GM18508 (cell line): Measurements from ENCODE around the gene TMEM272.
"Not testable (repeated sequence)": the region's sequence is repeated elsewhere in the genome, so short reads cannot be mapped to it uniquely, and the experiment has no call there.

Experiments used
- ATAC-seq: cut with Tn5 transposase; IDR thresholded peaks from one replicate; pipeline ENCODE4 v1.9.1; 2021; ENCODE audit warnings: moderate number of reproducible peaks; ENCODE audit not compliant: insufficient read depth, unreplicated experiment

TMEM272 gene

GRCh38 chr13:51826606-51827005 lies 18.4 kb downstream of the TMEM272 start:
- no peak for ATAC-seq

- no peak for ATAC-seq
Observed at GRCh38 chr13:51825681-51826254, 19.2 kb downstream of the TMEM272 start.

DNA sequence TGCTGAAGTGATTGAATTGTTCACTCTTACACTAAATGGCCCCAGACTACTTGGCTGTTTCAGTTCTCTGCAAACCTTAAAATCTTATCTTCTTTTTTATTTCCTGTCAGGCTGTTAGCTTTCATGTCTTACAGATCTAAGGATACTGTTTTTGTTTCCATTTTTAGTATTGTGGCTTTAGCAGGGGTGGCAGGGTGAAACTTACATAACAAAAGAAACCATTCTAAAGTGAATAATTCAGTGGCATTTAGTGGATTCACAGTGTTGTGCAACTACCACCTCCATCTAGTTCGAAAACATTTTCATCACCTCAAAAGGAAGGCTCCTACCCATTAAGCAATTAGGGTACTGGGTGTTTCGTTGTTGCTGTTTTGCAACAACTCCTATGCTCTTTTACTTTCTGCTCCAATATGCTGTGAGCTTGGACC lies 19.8 kb downstream of the TMEM272 start:
- no peak for ATAC-seq

DNA sequence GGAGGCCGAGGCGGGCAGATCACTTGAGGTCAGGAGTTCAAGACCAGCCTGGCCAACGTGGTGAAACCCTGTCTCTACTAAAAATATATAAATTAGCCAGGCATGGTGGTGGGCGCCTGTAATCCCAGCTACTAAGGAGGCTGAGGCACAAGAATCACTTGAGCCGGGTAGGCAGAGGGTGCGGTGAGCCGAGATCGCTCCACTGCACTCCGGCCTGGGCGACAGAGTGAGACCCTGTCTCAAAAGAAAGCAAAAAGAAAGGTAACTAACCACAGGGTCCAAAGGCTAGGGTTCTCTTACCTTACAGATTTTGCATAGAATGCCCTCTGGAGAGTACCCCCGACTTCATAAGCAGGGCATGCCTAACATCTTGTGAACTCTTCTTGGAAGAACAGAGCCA lies 20.3 kb downstream of the TMEM272 start:
- ATAC-seq, result not testable (repeated sequence)

- no peak for ATAC-seq
Observed at GRCh38 chr13:51823863-51824262, 21.1 kb downstream of the TMEM272 start.

- ATAC-seq, result no peak
Observed at GRCh38 chr13:51823359-51823758, 21.6 kb downstream of the TMEM272 start.

DNA sequence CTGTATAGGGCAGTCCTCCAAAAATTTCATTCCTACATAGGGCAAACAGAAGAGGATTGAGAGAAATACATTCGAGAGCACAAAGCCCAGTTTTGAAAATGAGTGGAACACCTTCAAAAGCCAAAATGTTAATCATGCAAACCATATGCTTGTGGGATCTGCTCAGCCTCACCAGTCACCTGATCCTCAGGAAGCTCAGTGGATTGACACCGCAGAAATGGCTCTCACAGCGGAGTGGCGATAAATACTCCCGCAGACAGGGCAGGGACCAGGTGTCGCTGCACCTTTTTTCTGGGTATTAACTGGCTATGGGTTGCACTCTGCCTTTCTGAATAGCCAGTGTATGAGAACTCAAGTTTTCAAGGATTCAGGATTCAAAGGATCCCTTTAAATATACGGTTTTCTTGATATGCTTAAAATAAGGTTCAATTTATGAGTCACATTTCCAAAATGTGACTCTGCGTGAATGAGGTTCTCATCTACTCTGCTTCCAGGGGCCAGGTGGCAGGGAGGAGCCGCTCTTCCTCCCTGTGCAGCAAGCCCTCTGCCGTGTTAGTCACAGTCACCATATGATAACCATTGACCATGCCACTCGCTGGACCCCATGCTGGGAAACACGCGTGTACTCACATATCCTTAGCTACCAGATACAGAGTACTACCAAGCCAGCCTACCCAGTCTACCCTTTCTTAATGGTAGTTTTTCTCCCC lies 22.7 kb downstream of the TMEM272 start:
- no peak for ATAC-seq

DNA sequence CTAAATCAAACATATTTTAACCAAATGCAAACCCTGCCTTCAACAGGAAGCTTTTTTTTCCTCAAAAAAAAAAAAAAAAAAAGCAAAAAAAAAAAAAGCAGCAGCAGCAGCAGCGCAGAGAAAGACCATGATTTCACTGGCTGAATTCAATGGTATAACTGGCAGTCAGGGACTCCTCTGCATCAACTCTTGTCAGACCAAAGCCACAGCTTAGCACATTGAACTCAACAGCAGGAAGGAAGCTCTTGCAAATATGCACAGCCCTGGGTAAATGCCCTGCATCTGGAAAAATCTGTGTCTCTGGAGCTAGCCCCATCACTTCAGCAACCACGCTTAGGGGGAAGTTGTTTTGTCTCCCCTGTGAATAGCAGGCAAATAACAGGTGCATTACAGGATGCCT lies 23.4 kb downstream of the TMEM272 start:
- no peak for ATAC-seq

- ATAC-seq, result no peak
Observed at GRCh38 chr13:51820016-51820597, 24.9 kb downstream of the TMEM272 start.

- ATAC-seq, result no peak
Observed at GRCh38 chr13:51819544-51819943, 25.4 kb downstream of the TMEM272 start.

DNA sequence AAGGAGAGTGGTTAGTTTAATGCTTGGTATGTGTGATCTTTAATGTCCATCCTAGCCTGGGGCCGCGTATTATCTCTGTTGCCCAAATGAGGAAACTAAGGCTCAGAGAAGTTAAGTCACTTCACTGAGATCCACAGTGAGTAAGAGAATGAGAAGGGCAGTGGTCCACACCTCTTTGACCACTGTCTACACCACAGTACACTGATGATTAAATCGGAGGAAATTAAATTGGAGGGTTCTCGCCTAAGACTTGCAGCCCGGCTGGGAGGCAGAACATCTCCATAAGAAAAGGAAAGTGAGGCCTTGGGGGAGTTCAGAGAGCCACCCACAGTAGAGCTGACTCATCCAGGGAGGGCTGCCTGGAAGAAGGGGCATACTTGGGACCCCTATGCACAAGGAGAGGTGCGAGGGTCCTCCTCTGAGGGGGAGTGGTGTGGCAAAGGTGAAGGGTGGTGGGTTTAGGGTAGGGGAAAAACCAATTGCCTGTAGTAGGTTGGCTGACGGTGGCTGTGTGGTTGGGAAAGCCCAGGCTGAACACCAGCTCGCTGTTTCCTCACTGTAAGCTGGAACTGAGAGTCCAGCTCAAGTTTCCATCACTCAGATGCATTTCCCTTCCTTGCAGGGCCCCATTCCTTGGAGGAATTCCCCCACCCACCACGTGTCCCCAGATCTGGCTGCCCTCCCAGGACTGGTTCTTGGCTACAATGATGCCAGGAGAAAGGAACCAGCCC lies 26.0 kb downstream of the TMEM272 start:
- no peak for ATAC-seq

DNA sequence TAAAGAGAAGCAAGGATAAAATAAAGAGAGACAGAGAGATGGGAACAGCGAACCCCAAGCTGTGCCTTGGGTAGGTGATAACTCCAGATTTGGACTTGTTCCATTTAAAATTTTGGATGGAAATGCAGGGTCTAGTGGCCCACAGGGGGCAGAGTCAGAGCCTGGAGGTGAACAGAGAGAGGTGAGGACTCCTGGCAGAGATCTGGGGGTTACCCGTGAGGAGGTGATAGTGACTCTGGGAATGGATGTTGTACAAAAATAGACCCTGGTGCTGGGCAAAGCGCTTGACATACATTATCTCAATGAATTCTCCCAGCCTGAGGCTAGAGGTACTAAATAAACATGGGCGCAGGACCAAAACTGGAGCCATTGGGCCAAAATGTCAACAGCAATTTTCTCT lies 26.7 kb downstream of the TMEM272 start:
- ATAC-seq, result no peak

DNA sequence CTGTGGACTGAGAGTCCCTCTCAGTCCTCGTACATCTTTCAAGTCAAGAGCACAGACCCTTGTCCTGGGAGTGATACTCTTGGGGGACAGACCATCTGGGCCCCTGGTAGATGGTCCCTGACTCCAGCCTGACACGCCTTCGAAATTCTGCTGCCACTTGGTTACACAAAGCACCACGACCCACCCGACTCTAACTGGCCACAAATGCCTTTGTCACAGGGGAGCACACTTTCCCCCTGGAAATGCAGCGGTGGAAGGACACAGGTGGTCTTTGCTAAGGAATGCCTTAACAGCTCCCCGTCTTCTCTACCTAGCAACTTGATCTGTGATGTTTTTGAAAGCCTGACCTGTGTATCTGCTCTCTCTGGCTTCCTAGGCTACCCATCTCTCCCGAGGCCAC lies 27.3 kb downstream of the TMEM272 start:
- no peak for ATAC-seq

GRCh38 chr13:51816604-51817249 lies 28.2 kb downstream of the TMEM272 start:
- ATAC-seq, result no peak

GRCh38 chr13:51815848-51816247 lies 29.1 kb downstream of the TMEM272 start:
- no peak for ATAC-seq

DNA sequence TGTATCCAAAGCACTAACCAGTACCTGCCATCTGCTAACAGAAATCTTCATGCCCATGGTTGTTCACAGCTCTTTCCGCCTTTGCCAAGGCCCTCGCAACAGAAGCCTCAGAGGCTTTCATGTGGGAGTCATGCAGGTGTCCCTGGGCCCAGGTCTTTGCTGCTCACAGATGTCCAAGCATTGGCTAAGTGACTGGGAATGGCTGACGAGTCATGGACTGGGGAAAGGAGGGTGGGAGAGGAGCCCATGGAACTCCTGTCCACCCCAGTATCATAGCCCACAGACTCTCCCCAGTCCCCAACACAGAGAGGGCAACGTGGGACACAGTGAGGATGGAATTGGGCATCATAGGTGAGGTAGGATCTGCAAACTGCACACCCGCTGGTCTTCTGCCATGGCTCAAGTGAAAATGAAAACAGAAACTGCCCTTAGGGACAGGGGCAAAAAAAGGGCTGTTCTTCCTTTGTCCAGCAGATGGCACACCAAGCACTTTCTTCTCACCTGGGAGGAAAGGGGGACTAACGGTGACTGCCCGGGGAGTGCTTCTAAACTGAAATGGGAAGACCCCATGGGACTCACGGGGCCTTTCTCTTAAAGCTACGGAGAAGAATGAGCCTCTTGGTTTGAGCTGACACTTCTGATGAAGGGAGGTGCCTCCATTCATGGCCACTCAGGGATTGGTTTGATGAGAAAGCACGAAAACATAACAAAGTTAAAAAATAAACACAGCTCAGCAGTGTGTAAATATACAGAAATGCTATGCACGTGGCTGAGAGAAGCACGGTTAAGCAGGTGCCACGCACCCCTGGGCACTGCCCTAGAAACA lies 29.9 kb downstream of the TMEM272 start:
- ATAC-seq, result peak; percentile 58

- ATAC-seq, result no peak
Observed at GRCh38 chr13:51814071-51814470, 30.9 kb downstream of the TMEM272 start.

DNA sequence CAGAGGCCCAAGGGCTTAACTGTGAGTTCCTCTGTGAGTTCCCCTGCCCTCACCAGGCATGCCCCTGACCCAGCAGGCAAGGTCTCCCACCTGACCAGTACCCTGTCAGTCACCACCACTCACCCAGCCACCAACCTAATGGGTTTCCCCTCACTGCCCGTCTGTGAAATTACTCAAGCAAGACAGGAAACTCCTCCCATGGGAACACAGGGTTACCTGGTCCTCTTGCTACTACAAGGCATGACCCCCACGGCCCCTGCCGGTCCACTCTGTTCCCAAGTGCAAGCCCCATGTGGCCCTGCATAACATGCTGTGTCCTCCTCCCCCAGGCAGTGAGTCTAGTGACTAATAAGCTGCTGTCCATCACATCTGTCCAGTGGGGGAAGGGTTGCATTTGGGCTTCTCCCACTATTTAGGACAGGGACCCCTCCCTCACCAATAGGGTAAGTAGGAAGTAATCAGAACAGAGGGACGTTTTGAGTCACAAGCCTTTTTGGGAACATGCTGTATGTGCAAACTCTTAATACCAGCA lies 33.0 kb downstream of the TMEM272 start:
- ATAC-seq, result no peak

GRCh38 chr13:51811046-51811445 lies 33.9 kb downstream of the TMEM272 start:
- ATAC-seq, result no peak

- no peak for ATAC-seq
Observed at GRCh38 chr13:51808811-51809210, 36.2 kb downstream of the TMEM272 start.
